ENCODE results near the gene PLA2G1B.
"Not testable (repeated sequence)": the region's sequence is repeated elsewhere in the genome, so short reads cannot be mapped to it uniquely, and the experiment has no call there.

Gene PLA2G1B

DNA sequence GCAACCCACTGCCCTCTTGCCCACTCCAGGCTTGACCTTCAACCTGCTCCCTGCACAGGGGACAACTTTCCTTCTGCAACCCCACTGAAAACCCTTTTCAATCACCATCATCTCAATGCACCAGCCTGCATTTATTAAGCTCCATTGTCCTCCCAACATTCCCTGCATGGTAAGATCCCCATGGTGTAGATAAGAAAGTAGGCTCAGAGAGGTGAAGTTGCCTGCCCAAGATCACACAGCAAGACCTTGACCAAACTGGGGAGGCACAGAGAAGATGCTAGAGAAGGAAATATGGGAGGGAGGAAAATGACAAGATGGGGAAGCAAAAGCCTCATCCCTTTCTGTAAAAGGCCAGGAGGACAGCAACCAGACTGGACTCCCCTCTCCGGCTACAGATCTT, 31.5 kb upstream of the PLA2G1B start:
- no peak for DNase-seq (ENCODE audit: low read depth in 2 of 2)

DNA sequence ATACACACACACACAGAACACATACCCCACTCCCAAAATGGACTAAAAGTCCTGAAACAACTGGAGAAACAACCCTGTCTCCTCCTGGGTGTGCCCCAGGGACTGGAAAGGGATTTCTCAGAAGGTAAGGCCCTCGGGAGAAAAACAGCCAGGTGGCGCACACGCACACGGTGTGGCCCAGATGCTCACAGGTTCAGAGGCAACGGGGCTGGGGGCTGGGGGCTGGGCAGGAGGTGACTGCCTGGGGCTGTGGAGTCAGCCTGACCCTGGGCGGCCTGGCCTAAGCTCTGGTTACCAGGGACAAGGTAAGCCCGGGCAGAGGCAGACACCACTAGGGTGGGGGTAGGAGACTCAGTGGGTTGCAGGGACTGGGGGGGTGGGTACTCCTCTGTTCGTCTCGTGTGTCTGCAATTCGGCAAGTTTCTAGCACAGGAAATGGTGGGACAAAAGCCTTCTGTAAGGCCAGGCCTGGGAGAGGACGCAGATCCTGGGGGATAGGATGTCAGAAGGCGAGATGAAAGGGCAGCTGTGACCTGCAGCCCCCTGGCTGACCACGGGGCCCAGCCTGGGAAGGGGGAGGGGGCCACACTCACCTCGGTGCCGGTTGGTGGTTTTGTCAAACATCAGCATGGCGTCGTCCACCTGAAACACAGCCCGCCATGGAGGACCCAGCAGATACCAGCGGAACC, 31.0 kb upstream of the PLA2G1B start:
- DNase-seq (ENCODE audit: low read depth in 2 of 2), result no peak

DNA sequence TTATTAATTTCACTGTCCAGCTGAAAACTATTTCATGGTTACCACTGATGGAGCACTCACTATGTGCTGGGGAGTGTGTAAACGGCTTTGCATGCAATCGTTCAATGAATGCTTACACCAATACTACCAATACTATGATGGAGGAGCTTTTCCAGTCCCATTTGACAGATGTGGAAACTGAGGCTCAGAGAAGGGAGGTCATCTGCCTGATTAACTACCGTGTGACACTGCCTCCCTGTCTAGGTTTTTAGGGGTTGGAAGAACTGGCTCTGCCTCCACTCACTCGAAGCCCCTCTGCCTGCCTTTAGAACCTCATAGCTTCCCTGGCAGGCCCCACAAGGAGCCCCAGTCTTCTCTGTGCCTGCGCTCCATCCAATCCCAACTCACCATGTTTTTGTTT, 29.5 kb upstream of the PLA2G1B start:
- DNase-seq (ENCODE audit: low read depth in 2 of 2), result no peak

GRCh38 chr12:120356567-120357030, 29.0 kb upstream of the PLA2G1B start:
- DNase-seq (ENCODE audit: low read depth in 2 of 2), result peak; percentile 61 to 73

DNA sequence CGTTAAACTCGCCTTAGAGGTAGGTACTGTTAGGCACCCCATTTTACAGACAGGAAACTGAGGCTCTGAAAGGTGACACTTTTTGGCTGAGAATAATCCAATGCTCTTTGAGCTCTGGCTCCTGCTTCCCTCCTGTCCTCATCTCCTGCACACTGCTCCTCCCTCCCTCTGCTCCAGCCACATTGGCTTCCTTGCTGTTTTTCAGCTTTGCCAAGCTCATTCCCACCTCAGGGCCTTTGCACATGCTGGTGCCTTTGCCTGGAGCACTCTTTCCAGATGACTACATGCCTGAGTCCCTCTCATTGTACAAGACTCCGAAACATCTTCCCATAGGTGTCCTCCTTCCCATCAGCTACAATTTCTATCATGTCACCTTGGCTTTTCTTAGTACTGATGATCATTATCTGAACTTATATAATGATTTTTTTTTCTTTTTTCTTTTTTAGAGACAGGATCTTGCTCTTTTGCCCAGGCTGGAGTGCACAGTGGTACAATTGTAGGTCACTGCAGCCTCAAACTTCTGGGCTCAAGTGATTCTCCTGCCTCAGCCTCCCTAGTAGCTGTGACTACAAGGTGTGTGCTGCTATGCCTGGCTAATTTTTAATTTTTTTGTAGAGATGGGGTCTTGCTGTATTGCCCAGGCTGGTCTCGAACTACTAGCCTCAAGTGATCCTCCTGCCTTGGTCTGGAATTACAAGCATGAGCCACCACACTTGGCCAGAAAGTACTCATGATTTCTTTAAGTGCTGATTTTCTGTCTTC, 26.2 kb upstream of the PLA2G1B start:
- DNase-seq (ENCODE audit: low read depth in 2 of 2), result no peak

GRCh38 chr12:120353136-120353535, 25.6 kb upstream of the PLA2G1B start:
- no peak for DNase-seq (ENCODE audit: low read depth in 2 of 2)

- no peak for DNase-seq (ENCODE audit: low read depth in 2 of 2)
Measured at GRCh38 chr12:120352117-120352516, 24.5 kb upstream of the PLA2G1B start.

DNA sequence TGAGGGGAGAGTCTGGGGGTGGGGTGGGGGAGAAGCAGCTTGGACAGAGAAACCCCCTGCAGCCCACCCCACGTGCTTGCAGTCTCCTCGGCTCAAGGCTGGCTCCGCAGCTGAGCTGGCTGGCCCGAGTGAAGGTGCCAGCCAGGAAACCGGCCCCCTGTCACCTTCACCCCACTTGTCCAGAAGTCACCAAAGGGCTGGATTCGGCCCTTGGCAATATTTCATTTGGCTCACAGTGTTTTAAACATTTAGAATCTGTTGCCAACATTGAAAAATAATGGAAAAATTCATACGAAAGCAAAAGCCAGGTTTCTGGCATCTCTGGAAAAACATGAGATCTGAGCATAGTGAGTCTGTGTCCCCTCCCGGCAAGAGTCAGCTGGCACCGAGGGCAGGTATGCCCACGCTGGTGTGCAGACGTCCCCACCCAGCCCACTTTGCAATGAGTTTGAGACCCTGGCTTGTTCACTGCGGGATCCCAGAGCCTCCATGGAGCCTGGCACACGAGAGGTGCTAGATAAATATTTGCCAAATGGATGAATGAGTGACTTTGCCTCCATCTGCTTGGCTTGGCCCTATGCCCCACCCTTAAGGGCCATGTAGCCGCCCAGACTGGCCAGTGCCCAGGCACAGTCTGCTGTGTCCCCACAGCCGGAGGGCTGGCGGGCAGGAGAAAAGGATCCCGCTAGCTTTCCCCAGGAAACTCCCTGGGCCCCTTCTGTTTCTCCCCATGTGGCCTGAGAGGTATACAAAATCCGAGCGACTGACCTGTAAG, 23.2 kb upstream of the PLA2G1B start:
- no peak for DNase-seq (ENCODE audit: low read depth in 2 of 2)

- no peak for DNase-seq (ENCODE audit: low read depth in 2 of 2)
Measured at GRCh38 chr12:120347766-120348165, 20.2 kb upstream of the PLA2G1B start.

DNA sequence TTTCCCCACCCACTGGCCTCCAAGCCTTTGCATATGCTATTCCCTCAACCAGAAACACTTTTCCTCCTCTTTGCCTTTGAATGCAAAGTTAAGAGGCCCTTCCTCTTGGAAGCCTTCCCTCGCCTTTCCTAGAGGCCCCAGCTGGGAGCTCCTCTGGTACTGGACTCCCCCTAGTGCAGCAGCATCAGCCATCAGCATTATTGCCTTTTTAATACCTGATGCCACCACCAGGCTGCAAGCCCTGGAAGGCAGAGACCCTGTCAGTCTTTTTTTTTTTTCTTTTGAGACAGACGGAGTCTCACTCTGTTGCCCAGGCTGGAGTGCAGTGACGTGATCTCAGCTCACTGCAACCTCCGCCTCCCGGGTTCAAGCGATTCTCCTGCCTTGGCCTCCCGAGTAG, 19.1 kb upstream of the PLA2G1B start:
- no peak for DNase-seq (ENCODE audit: low read depth in 2 of 2)

DNA sequence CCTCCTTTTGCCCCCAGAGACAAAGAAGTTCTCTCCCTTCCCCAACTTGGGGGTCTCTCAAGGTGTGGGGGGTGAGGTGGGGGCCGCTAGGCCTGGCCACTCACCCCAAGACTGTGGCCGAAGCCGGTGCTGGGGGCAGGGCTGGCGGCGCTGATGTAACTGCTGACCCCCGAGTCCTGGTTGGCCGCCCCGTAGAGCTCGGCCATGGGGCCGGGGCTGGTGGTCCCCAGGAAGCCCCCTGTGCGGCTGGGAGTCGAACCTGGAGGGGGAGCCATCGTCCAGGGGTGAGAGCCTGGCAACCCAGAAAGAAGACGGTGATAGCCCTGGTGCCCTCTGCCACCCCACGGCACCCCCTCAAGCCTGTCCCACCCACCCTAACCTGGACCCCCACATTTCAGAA, 18.5 kb upstream of the PLA2G1B start:
- DNase-seq (ENCODE audit: low read depth in 2 of 2), result no peak

DNA sequence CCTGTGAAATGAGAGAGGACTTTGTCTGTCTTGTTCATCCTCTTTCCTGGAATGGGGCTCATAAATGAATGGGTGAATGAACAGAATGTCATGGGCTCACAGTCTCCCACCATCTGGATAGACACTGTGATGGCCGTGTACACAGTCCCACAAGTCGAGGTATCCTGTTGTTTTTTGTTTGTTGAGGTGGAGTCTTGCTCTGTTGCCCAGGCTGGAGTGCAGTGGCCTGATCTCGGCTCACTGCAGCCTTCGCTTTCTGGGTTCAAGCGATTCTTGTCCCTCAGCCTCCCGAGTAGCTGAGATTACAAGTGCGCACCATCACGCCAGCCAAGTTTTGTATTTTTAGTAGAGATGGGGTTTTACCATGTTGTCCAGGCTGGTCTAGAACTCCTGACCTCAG, 16.1 kb upstream of the PLA2G1B start:
- no peak for DNase-seq (ENCODE audit: low read depth in 2 of 2)

DNA sequence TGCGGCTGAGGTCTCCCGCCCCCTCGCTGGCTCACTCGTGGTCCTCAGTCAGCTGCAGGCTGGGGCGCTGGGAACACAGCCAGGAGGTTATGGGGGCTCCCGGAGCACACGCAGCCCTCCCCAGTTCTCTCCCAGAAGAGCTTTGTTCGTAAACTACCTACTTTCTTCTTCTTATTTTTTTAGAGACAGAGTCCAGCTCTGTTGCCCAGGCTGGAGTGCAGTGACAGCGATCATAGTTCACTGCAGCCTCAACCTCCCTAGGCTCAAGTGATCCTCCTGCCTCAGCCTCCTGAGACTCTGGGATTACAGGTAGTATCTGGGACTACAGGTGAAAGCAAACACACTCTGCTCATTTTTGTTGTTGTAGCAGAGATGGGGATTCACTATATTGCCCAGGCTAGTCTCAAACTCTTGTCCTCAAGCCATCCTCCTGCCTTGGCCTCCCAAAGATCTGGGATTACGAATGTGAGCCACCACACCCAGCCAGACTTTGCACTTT, 15.5 kb upstream of the PLA2G1B start:
- no peak for DNase-seq (ENCODE audit: low read depth in 2 of 2)

DNA sequence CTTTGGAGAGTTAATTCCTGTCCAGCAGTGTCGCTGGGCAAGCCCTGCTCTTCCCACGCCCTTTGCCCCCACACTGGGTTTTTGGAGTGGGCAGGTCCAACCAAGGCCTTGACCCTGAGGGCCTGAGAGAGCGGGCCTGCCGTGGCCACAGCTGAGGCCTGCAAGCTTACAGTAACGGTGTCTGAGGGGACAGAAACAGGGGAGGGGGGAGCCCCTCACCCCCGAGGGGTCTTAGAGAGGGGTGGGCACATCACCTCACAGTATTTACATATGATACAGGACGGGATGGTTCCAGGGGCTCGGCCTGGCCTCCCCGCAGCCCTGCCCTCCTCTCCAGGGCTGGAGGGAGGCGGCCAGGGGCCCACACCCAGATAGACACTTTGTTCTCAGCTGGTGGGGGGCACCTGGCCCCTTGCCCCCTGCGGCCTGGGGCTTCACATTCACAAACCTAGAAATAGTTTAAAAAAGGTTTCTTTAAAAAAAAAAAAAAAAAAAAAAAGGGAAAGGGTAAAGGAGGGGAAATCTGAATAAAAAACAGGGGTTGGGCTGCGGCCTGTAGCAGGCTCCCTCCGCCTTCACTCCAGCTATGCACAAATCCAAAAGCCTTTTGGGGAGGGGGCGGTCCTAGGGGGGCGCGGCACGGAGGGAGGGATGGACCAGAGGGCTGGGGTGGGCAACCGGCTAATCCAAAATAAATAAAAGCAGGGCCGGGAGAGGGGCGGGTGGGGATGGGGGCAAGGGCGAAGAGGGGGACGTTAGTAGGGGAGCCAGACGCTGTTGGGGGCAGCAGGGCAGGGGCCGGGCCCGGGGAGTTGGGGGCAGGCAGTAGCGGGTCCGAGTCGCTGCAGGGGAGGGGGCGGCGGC, 14.8 kb upstream of the PLA2G1B start:
- no peak for DNase-seq (ENCODE audit: low read depth in 2 of 2)

DNA sequence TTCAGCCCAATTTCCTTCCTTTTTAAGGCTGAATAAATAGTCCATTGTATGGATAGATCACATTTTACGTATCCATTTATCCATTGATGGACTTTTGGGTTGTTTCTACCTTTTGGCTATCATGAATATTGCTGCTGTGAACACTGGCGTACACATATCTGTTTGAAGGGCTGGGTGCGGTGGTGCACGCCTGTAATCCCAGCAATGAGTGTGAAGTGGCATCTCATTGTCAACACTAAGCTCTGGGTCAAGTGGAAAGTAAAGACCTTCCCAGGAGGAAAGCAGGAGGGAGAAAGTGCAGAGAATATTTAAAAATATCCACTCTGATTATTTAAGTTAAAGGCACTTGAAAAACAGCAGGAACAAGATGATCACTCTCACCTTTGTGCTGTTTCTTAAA, 11.7 kb upstream of the PLA2G1B start:
- no peak for DNase-seq (ENCODE audit: low read depth in 2 of 2)

DNA sequence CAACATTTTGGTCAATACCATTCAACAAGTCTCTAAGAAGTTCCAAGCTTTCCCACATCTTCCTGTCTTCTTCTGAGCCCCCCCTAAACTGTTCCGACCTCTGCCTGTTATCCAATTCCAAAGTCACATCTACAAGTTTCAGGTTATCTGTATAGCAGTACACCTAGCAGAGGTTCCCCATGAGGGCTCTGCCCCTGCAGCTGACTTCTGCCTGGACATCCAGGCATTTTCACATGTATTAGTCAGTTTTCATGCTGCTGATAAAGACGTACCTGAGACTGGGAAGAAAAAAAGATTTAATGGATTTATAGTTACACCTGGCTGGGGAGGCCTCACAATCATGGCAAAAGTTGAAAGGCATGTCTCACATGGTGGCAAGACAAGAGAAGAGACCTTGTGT, 10.2 kb upstream of the PLA2G1B start:
- DNase-seq (ENCODE audit: low read depth in 2 of 2), result no peak

DNA sequence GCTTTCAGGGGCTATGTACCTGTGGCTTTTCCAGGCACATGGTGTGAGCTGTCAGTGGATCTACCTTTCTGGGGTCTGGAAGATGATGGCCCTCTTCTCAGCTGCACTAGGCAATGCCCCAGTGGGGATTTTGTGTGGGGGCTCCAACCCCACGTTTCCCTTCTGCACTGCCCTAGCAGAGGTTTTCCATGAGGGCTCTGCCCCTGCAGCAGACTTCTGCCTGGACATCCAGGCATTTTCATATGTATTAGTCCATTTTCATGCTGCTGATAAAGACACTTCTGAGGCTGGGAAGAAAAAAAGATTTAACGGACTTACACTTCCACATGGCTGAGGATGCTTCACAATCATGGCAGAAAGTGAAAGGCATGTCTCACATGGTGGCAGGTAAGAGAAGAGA, 8.8 kb upstream of the PLA2G1B start:
- not testable (repeated sequence) for DNase-seq (ENCODE audit: low read depth in 2 of 2)

GRCh38 chr12:120335447-120335846, 7.9 kb upstream of the PLA2G1B start:
- DNase-seq (ENCODE audit: low read depth in 2 of 2), result peak in 1 of 2 donors; percentile 33

- no peak for DNase-seq (ENCODE audit: low read depth in 2 of 2)
Measured at GRCh38 chr12:120332523-120332922, 4.9 kb upstream of the PLA2G1B start.

DNA sequence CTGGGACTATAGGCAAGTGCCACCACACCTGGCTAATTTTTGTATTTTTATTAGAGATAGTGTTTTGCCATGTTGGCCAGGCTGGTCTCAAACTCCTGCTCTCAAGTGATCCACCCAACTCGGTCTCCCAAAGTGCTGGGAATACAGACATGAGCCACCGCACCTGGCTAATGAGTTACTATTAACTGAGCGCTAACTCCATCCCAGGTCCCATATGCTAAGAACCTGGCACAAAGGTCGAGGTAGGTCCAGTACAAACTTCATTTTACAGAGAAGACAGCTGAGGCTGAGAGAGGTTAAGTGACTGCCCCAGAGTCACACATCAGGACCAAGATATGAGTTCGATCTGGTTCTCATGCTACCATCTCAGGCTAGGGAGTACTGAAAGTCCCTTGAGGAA, 4.5 kb upstream of the PLA2G1B start:
- DNase-seq (ENCODE audit: low read depth in 2 of 2), result no peak

- no peak for DNase-seq (ENCODE audit: low read depth in 2 of 2)
Measured at GRCh38 chr12:120331390-120331789, 3.8 kb upstream of the PLA2G1B start.
